ENCODE results near the gene LSG1.
"Not testable (repeated sequence)": the region's sequence is repeated elsewhere in the genome, so short reads cannot be mapped to it uniquely, and the experiment has no call there.

Gene LSG1

DNA sequence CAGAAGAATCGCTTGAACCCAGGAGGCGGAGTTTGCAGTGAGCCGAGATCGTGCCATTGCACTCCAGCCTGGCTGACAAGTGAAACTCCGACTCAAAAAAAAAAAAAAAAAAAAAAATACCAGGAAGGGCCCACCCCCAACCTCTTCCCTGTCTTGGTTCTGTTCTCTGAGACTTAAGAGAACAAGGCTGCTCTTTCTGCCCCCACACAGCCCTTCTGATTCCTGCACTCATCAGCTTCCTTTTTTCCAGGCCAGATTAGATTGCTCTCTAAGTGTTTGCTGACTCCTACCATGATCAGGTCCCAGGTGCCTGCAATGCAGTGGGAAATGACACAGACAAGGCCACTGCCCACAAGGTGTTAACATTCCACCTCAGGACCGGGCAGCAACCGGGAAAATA, 51.8 kb downstream of the LSG1 start:
- no peak overlapping the region for H3K4me3 Mint-ChIP-seq
- H3K36me3 Mint-ChIP-seq, result peaks cover 4% of the 10 kb centered on the region
- no peak for DNase-seq (ENCODE audit: low spot score in 2 of 2)
- no peaks in the 10 kb centered on the region for H3K4me1 Mint-ChIP-seq
- ATAC-seq, result no peak
- no peaks in the 10 kb centered on the region for H3K9me3 Mint-ChIP-seq
- no peak overlapping the region for H3K27ac Mint-ChIP-seq

DNA sequence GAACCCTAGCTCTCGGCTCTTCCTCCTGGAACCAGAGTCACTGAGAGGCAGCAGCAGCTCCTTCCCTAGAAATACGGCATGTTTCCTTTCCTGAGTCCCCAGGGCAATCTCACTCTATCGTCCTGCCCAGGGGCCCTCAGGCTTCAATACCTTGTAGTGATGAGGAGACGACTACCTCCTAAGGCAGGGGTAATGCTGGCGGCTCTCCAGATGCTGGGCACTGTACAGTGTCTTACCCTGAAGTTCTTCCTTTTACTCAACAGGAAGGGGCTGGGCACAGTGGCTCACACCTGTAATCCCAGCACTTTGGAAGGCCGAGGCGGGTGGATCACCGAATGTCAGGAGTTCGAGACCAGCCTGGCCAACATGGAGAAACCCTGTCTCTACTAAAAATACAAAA, 52.2 kb downstream of the LSG1 start:
- DNase-seq (ENCODE audit: low spot score in 2 of 2) (no peak), ATAC-seq (no peak)
- no peak overlapping the region for H3K27ac Mint-ChIP-seq
- H3K9me3 Mint-ChIP-seq, result no peaks in the 10 kb centered on the region
- no peaks in the 10 kb centered on the region for H3K4me1 Mint-ChIP-seq
- no peak overlapping the region for H3K4me3 Mint-ChIP-seq
- H3K36me3 Mint-ChIP-seq, result no peaks in the 10 kb centered on the region

DNA sequence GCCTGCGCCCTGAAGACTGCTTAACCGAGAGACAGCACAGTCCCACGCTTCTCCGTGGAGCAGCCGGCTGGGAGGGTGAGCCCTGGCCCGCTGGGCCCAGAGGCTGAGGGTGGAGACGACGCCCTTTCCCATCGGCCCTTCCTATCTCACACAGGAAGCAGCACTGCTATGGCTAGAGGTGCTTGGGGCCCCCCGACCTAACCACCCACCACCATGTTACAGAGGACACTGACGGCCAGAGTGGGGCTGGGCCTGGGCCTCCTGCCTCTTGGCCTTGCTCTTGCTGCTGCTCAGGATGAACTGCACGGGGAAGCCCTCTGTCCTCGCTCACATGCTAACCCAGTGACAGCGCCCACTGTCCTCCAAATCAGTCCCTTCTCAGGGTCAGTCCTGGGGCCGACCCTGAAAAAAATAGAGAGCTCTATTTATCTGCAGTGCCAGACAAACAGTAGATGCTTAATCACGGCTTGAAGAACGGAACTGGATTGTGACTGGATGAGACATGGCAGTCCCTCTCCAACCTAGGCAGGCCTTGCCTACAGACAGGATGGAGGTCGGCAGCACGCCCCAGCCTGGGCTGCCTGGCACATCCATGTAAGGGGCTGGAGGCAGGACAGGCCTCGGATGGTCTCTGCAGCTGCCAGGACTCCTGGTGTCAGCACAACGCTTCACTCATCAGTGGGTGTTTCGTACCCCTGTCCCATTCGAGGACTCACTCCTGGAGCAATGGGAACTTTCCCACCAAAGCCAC, 53.0 kb downstream of the LSG1 start:
- Mint-ChIP-seq H3K27ac (no peak overlapping the region), H3K36me3 (no peaks in the 10 kb centered on the region), H3K4me3 (no peak overlapping the region), H3K4me1 (no peaks in the 10 kb centered on the region), H3K9me3 (no peaks in the 10 kb centered on the region)
- DNase-seq (ENCODE audit: low spot score in 2 of 2), result no peak
- ATAC-seq, result peak; percentile 11

DNA sequence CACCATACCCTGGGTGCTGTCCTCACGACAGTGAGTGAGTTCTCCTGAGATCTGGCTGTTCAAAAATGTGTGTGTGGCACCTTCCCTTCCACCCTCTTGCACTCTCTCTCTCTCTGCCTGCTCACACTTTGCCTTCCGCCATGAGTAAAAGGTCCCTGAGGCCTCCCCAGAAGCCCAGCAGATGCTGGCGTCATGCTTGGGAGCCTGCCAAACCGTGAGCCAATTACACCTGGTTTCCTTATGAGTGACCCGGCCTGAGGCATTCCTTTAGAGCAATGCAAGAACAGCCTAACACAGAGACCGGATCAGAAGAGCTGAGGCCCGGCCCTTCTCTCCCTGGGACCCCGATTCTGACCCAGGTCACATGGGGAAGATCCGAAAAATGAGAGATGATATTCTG, 54.2 kb downstream of the LSG1 start:
- Mint-ChIP-seq H3K4me1 (no peaks in the 10 kb centered on the region), H3K36me3 (no peaks in the 10 kb centered on the region), H3K4me3 (no peak overlapping the region), H3K27ac (no peak overlapping the region), H3K9me3 (no peaks in the 10 kb centered on the region)
- DNase-seq (ENCODE audit: low spot score in 2 of 2) (no peak), ATAC-seq (no peak)

DNA sequence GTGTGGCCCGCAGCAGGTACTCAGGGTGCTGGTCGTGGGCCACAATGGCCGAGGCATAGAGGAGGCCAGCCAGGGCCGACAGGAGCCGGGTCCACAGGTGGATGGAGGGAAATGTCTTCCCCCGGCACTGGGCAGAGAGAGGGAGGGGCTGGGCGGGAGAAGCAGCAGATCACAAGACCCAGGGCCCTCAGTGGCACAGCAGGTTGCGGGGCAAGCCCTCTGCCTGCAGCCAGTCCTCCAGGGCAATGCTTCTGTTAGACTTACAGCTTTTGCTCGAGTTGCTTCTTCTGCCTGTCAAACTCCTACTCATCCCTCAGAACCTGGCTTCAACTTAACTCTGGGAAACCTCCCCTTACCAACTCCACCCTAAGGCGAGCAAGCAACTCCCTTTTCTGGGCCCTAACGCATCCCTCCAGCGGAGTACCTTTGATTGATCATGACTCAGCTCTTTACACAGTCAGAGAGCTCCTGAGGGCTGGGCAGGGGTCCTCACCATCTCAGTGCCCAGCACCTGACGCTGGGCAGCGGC, 54.8 kb downstream of the LSG1 start:
- no peak for ATAC-seq
- no peak for DNase-seq (ENCODE audit: low spot score in 2 of 2)
- Mint-ChIP-seq H3K9me3 (no peaks in the 10 kb centered on the region), H3K27ac (no peak overlapping the region), H3K4me3 (no peak overlapping the region), H3K4me1 (no peaks in the 10 kb centered on the region), H3K36me3 (no peaks in the 10 kb centered on the region)

DNA sequence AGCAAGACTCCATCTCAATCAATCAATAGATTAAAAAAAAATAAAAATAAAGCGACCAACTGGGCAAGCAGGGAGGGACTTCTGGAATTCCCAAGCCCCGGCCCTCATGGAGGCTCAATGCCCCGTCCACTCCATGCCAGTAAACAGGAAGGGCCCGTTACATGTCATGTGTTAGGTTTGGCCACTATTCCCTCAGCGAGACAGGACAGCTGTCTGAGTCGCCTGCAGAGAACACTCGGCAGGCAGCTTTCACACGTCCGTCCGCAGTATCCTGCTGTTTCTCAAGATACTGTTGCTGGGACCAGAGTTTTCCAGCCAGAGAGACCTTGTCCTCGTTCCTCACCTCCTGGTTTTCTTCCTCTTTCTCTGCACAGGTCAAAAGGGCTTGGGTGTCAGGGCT, 56.8 kb downstream of the LSG1 start:
- no peak for ATAC-seq
- H3K36me3 Mint-ChIP-seq, result no peaks in the 10 kb centered on the region
- no peak for DNase-seq (ENCODE audit: low spot score in 2 of 2)
- H3K4me3 Mint-ChIP-seq, result no peak overlapping the region
- no peaks in the 10 kb centered on the region for H3K9me3 Mint-ChIP-seq
- H3K27ac Mint-ChIP-seq, result no peak overlapping the region
- no peaks in the 10 kb centered on the region for H3K4me1 Mint-ChIP-seq

DNA sequence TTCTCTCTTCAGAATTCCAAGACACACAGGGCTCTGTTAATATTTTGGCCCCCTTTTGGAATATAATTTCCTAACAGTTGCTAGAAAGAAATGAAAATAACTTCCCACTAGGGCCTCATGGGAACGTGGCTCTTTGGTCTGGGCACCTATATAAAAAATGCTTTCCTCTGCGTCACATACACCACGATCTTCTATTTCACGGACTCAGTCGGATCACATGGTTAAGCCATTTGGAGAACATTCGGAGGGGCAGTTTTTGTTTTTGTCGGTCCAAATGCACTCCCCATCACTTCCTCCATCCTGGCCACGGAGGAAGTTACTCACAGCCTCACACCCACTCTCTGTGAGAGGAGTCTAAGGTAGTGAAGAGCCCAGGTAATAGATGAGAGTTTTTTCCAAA, 59.8 kb downstream of the LSG1 start:
- Mint-ChIP-seq H3K36me3 (no peaks in the 10 kb centered on the region), H3K4me1 (no peaks in the 10 kb centered on the region), H3K27ac (no peak overlapping the region), H3K9me3 (no peaks in the 10 kb centered on the region), H3K4me3 (no peak overlapping the region)
- no peak for ATAC-seq
- DNase-seq (ENCODE audit: low spot score in 2 of 2), result no peak

DNA sequence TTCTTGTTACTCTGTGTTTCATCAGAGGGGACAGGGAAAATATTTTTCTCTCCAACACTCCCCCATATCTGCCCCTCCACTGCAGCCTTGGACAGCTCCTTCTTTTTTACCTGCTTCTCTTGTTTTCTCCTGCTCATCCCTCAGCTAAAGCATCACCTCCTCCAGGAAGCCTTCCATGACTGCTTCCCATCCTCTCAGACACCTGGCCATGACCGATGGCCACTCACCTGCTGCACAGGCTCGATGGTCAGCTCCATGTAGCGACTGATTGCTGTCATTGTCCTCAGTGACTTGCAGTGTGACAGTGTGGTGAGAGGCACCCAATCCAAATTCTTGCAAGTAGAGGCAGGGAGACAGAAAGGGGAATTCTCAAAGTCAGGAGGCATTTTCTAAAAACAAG, 61.3 kb downstream of the LSG1 start:
- no peaks in the 10 kb centered on the region for H3K4me1 Mint-ChIP-seq
- no peaks in the 10 kb centered on the region for H3K36me3 Mint-ChIP-seq
- no peak overlapping the region for H3K27ac Mint-ChIP-seq
- DNase-seq (ENCODE audit: low spot score in 2 of 2) (no peak), ATAC-seq (no peak)
- H3K4me3 Mint-ChIP-seq, result no peak overlapping the region
- H3K9me3 Mint-ChIP-seq, result no peaks in the 10 kb centered on the region

DNA sequence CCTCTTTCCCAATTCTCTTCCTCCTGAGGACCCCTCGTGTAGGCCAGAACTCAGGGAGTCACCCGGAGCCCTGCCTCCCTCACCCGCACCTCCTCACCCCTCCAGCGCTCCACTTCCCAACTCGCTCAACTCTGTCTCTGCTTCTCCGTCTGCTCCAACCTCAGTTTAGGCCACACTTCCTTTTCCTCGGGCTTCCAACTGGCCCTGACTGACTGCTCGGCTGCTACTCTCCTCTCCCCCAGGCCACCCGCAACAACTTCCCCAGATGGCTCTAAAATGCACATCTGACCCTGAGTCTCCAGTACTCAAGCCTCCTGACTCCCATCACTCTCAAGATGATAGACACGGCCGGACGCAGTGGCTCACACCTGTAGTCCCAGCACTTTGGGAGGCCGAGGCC, 62.4 kb downstream of the LSG1 start:
- no peaks in the 10 kb centered on the region for H3K4me1 Mint-ChIP-seq
- no peaks in the 10 kb centered on the region for H3K36me3 Mint-ChIP-seq
- H3K9me3 Mint-ChIP-seq, result no peaks in the 10 kb centered on the region
- DNase-seq (ENCODE audit: low spot score in 2 of 2) (no peak), ATAC-seq (no peak)
- H3K27ac Mint-ChIP-seq, result no peak overlapping the region
- H3K4me3 Mint-ChIP-seq, result no peak overlapping the region

DNA sequence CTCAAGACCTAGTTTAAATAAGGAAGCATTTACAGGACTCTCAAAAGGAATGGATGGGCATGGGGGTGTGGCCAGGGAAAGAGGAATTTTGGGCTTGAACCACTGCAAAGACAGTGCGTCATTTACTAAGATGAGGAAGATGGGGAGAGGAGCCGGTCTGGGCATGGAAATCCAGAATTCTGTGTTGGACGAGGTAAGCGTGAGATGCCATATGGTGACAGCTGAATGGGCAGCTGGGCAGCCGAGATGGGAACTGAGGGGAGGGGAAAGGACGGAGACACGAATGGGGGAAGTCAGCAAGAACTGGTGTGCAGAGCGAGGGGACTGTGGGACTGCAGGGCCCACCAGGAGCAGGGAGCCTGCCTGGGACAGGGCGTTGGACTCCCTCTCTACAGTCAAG, 63.0 kb downstream of the LSG1 start:
- peak overlapping the region; percentile 9 for H3K27ac Mint-ChIP-seq
- no peak for ATAC-seq
- no peak for DNase-seq (ENCODE audit: low spot score in 2 of 2)
- no peaks in the 10 kb centered on the region for H3K4me1 Mint-ChIP-seq
- H3K4me3 Mint-ChIP-seq, result no peak overlapping the region
- H3K9me3 Mint-ChIP-seq, result no peaks in the 10 kb centered on the region
- no peaks in the 10 kb centered on the region for H3K36me3 Mint-ChIP-seq

DNA sequence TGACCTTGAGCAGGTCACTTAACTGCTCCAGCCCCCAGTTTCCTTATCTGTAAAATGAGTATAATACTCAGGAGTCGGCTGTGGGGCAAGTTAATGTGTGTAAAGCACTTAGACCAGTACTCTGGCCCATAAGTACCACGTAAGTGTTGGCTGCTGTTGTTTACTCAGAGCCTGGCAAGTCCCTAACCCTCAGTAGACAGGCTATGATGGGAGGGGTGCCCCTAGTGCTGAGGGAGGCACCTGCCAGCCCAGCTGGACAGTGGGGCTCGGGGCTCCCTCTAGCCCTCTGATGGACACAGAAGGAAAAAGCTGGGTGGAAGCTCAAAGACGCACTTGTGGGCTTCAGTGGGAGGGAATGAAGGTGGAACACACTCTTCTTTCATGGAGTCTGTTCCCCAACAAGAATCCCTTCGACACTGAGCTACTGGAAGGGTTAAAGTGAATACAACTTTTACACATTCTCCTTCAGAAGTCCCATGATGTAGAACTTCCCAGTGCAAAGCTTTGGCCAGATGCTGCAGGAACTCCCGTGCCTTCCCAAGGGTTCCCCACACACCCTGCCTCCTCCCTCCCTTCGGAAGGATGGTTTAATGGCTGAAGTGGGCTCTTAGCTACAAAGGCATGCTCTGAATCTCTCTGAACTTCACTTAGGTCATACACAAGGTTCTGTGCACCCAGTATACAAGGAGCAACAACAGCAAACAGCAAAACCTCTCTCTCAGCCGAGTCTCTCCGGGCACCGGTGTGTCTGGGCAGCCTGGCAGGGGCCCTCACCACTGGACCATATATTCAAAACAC, 64.2 kb downstream of the LSG1 start:
- Mint-ChIP-seq H3K4me1 (no peaks in the 10 kb centered on the region), H3K36me3 (no peaks in the 10 kb centered on the region), H3K9me3 (no peaks in the 10 kb centered on the region), H3K27ac (no peak overlapping the region), H3K4me3 (no peak overlapping the region)
- ATAC-seq (no peak), DNase-seq (ENCODE audit: low spot score in 2 of 2) (no peak)

DNA sequence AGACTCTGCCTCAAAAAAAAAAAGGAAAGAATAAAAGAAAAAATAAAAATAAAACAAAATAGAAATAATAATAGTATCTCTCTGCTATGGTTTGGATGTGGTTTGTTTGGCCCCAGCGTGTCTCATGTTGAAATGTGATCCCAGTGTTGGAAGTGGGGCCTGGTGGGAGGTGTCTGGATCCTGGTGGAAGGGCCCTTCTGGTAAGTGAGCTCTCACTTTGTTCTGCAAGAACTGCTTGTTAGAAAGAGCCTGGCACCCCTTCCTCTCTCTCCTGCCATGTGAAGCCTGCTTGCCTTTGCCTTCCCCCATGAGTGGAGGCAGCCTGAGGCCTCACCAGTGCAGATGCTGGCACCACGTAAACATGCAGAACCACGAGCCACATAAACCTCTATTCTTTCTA, 65.0 kb downstream of the LSG1 start:
- no peaks in the 10 kb centered on the region for H3K4me1 Mint-ChIP-seq
- no peak overlapping the region for H3K27ac Mint-ChIP-seq
- no peaks in the 10 kb centered on the region for H3K9me3 Mint-ChIP-seq
- ATAC-seq, result no peak
- H3K4me3 Mint-ChIP-seq, result no peak overlapping the region
- DNase-seq (ENCODE audit: low spot score in 2 of 2), result no peak
- H3K36me3 Mint-ChIP-seq, result no peaks in the 10 kb centered on the region

DNA sequence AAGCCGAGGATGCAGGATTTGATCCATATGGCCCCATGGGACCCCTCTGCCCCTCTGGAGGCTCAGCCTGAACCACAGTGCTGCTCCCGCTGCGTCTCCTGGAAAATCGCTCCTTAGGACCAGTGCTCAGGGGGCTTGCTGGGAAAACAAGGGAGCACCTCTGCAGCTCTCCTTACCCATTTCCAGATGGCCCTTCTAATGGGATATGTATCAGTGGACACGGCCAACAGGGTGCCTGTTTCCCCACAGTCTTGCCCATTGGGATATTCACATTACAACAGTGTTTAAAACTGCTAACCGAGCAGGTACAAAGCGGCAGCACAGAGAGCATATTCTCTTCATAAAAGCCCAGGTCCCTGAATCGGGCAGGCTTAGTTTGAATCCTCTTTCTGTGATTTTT, 65.8 kb downstream of the LSG1 start:
- Mint-ChIP-seq H3K36me3 (no peaks in the 10 kb centered on the region), H3K27ac (no peak overlapping the region), H3K9me3 (no peaks in the 10 kb centered on the region), H3K4me1 (no peaks in the 10 kb centered on the region), H3K4me3 (no peak overlapping the region)
- no peak for ATAC-seq
- DNase-seq (ENCODE audit: low spot score in 2 of 2), result no peak

DNA sequence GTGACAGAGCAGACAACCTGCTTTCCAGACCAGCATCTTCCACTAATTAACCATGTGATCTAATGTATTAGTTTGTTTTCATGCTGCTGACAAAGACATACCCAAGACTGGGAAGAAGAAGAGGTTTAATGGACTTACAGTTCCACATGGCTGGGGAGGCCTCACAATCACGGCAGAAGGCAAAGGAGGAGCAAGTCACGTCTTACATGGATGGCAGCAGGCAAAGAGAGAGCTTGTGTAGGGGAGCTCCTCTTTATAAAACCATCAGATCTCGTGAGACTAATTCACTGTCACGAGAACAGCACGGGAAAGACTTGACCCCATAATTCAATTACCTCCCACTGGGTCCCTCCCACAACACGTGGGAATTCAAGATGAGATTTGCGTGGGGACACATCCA, 66.7 kb downstream of the LSG1 start:
- H3K4me3 Mint-ChIP-seq; DNase-seq (ENCODE audit: low spot score in 2 of 2); H3K4me1 Mint-ChIP-seq; H3K36me3 Mint-ChIP-seq; ATAC-seq; H3K9me3 Mint-ChIP-seq: not testable (repeated sequence)
- peak overlapping the region; percentile 32 for H3K27ac Mint-ChIP-seq

DNA sequence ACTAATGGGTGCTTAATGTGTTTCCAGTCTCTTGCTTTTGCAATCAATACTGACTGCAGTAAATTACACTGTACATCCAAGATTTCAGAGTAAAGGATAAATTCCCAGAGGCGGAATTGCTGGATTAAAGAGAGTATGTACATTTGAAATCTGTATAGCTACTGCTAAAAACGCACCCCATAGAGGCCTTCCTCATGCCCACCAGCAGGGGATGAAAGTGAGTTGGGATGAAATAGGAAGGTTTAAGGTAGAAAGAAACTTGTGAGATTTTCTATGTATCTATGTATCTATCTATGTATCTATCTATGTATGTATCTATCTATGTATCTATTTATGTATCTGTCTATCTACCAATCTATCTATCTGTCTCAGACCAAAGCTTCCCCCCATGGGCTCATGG, 67.2 kb downstream of the LSG1 start:
- Mint-ChIP-seq H3K36me3 (no peaks in the 10 kb centered on the region), H3K4me1 (no peaks in the 10 kb centered on the region), H3K9me3 (no peaks in the 10 kb centered on the region), H3K27ac (peak overlapping the region; percentile 32), H3K4me3 (no peak overlapping the region)
- DNase-seq (ENCODE audit: low spot score in 2 of 2) (no peak), ATAC-seq (no peak)

DNA sequence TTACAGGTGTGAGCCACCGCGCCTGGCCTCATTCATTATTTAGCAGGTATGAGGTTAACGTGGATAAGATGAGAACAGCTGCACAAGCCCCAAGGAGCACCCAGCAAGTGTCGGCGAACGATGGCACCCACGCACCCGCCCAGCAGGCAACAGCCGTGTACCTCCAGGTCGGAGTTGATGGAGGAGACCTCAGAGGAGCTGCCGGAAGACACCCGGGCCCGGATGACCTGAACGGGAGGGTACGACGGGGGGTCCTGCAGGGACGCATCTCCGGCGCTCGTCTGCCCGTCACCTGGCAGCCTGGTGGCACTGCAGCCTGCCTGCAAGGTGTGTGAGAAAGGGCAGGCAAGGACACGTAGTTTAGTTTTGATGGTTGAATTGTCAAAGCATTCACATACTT, 67.9 kb downstream of the LSG1 start:
- H3K4me1 Mint-ChIP-seq, result no peaks in the 10 kb centered on the region
- ATAC-seq (no peak), DNase-seq (ENCODE audit: low spot score in 2 of 2) (no peak)
- no peaks in the 10 kb centered on the region for H3K9me3 Mint-ChIP-seq
- no peak overlapping the region for H3K27ac Mint-ChIP-seq
- H3K36me3 Mint-ChIP-seq, result no peaks in the 10 kb centered on the region
- no peak overlapping the region for H3K4me3 Mint-ChIP-seq

Data from stimulated activated effector memory CD8-positive, alpha-beta T cell treated with anti-CD3 and anti-CD28 coated beads, Interleukin-12 subunit alpha, Interleukin-12 subunit beta, amount 100 ng/mL, for 72 hours (primary cell).